HG02870 (cell line): Measurements from ENCODE around the gene TBX10.
"Not testable (repeated sequence)": the region's sequence is repeated elsewhere in the genome, so short reads cannot be mapped to it uniquely, and the experiment has no call there.

Experiments
- ATAC-seq: cut with Tn5 transposase; IDR thresholded peaks from one replicate; pipeline ENCODE4 v1.9.1; 2021; ENCODE audit warnings: mild to moderate bottlenecking, moderate library complexity; ENCODE audit not compliant: unreplicated experiment

Gene TBX10

GRCh38 chr11:67632175-67632981 is 7.2 kb downstream of the TBX10 start:
- no peak for ATAC-seq

DNA sequence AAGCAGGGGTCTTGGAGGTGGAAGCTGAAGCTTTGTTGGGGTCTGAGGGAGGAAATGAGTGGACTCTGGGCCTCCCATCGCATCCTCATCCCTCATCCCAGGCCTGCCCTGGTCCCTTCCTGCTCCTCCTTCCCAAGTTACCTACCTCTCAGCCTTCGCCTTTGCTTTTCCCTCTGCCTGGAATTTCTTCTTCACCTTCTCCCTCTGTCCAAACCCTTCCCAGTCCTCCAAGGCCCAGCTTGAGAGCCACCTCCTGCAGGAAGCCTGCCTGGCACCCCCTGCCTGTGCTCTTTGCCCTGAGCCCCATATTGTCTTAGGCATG is 7.7 kb downstream of the TBX10 start:
- no peak for ATAC-seq

GRCh38 chr11:67631411-67631810 is 8.2 kb downstream of the TBX10 start:
- no peak for ATAC-seq

DNA sequence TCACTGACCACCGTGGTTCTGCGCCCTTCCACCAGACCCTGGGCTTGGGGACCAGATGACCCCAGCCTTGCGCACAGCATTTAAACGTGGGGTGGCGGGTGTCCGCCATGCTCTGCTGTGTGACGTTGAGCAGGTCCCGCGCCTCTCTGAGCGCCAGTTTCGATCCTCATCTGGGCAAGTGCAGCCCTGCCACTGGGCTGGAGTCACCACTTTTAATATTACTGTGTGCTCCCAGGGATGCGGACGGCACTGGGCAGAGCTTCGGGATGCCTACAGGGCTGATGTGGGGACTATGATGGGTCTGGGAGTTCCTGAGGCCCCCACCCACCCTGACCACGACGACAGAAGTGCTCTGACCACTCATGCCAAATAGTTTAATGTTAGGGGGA is 8.6 kb downstream of the TBX10 start:
- ATAC-seq: no peak

DNA sequence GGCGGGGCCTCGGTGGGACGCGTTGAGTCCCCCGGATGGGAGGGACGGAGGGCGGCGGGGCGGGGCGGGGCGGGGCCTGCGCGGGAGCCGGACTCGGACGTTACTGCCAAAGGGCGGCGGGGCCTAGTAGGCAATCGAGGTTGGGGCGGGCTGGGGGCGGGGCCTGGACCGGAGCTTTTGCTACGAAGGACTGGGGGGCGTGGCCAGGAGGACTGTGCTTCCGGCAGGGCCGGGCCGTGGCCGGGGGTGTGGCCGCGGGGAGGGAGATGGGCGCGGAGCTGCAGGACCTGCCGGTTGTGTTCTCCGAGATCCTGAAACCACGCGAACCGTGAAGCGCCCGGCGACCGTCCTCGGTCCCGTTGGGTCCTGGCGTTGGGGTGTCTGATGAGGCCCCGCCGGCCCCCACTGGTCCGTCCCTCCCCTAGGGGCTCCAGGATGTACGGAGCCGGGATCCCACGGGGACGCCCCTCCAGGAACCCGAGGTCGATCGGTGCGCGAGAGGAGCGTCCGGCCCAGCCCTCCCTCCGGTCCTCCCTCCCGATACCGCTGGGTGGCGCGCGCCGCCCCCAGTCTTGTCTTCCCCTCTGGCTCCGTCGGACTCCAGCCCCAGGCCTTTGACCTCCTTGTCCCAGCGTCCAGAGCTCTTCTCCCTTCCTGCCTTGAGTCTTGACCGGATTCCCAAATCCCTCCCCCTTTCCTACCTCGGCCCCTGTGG is 9.2 kb downstream of the TBX10 start:
- ATAC-seq: peak; percentile 71

GRCh38 chr11:67629386-67630227 is 10.0 kb downstream of the TBX10 start, which contains the start of gene NUDT8:
TSS of gene NUDT8 (minus strand) at chr11:67629937. CDS start at chr11:67629911, 26 bp downstream.
- ATAC-seq: peak; percentile 43

- ATAC-seq: no peak
Observed at GRCh38 chr11:67628710-67629385, 10.7 kb downstream of the TBX10 start.

GRCh38 chr11:67627812-67628624 is 11.5 kb downstream of the TBX10 start:
- no peak for ATAC-seq

GRCh38 chr11:67627441-67627811 is 12.1 kb downstream of the TBX10 start:
- ATAC-seq: no peak

DNA sequence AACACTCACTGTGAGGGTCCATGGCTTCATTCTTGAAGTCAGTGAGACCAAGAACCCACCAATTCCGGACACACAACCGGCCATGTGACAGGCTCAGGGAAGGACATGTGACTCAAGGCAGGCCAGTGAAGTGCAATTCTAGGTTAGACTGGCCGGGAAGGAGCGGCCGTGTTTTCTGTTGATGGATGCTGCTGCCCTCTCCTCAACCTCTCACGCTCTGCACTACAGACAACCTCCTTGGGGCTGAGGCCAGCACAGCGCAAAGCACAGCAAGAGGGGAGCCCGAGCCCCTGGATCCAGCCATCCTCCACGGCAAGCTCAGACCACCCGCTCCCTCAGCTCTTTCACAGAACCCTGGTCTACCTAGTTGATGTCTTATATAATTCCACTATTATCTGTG is 12.6 kb downstream of the TBX10 start:
- no peak for ATAC-seq

GRCh38 chr11:67626131-67626833 is 13.3 kb downstream of the TBX10 start:
- ATAC-seq: not testable (repeated sequence)

DNA sequence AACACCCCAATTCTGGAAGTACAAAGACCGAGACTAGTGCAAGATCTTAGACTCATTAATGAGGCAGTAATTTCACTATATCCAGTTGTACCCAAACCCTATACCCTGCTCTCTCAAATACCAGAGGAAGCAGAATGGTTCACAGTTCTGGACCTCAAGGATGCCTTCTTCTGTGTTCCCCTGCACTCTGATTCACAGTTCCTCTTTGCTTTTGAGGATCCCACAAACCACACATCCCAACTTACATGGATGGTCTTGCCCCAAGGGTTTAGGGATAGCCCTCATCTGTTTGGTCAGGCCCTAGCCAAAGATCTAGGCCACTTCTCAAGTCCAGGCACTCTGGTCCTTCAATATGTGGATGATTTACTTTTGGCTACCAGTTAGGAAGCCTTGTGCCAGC is 15.8 kb downstream of the TBX10 start:
- not testable (repeated sequence) for ATAC-seq

GRCh38 chr11:67622905-67623304 is 16.7 kb downstream of the TBX10 start:
- not testable (repeated sequence) for ATAC-seq

DNA sequence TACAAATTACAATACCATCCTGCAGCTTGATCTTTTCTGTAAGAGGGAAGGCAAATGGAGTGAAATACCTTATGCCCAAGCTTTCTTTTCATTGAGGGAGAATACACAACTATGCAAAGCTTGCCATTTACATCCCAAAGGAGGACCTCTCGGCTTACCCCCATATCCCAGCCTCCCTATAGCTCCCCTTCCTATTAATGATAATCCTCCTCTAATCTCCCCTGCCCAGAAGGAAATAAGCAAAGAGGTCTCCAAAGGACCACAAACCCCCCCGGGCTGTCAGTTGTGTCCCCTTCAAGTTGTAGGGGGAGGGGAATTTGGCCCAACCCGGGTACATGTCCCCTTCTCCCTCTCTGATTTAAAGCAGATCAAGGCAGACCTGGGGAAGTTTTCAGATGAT is 17.6 kb downstream of the TBX10 start:
- not testable (repeated sequence) for ATAC-seq

GRCh38 chr11:67620621-67621020 is 18.9 kb downstream of the TBX10 start:
- not testable (repeated sequence) for ATAC-seq

DNA sequence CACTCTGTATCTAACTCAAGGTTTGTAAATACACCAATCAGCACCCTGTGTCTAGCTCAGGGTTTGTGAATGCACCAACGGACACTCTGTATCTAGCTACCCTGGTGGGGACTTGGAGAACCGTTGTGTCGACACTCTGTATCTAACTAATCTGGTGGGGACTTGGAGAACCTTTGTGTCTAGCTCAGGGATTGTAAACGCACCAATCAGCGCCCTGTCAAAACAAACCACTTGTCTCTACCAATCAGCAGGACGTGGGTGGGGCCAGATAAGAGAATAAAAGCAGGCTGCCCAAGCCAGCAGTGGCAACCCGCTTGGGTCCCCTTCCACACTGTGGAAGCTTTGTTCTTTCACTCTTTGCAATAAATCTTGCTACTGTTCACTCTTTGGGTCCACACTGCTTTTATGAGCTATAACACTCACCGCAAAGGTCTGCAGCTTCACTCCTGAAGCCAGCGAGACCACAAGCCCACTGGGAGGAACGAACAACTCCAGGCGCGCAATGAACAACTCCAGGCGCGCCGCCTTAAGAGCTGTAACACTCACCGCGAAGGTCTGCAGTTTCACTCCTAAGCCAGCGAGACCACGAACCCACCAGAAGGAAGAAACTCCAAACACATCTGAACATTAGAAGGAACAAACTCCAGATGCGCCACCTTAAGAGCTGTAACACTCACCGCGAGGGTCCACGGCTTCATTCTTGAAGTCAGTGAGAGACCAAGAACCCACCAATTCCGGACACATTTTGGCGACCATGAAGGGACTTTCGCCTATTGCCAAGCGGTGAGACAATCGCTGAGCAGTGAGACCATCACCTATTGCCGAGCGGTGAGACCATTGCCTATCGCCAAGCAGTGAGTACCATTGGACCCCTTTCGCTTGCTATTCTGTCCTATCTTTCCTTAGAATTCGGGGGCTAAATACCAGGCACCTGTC is 19.6 kb downstream of the TBX10 start:
- ATAC-seq: not testable (repeated sequence)

DNA sequence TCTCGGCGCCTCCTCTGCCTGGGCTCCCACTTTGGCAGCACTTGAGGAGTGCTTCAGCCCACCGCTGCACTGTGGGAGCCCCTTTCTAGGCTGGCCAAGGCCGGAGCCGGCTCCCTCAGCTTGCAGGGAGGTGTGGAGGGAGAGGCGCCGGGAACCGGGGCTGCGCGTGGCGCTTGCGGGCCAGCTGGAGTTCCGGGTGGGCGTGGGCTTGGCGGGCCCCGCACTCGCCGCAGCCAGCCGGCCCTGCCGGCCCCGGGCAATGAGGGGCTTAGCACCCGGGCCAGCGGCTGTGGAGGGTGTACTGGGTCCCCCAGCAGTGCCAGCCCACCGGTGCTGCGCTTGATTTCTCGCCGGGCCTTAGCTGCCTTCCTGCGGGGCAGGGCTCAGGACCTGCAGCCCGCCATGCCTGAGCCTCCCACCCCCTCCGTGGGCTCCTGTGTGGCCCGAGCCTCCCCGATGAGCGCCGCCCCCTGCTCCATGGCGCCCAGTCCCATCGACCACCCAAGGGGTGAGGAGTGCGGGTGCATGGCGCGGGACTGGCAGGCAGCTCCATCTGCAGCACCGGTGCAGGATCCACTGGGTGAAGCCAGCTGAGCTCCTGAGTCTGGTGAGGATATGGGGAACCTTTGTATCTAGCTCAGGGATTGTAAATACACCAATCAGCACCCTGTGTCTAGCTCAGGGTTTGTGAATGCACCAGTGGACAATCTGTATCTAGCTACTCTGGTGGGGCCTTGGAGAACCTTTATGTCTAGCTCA is 20.5 kb downstream of the TBX10 start:
- ATAC-seq: not testable (repeated sequence)
